HL-60 (cell line): ENCODE results near the gene LIX1L.

ENCODE experiments used
- DNase-seq, 2 experiments: peaks; one replicate each; pipeline ENCODE4 v3.0.0-alpha.2; 2010 to 2020; ENCODE audit warnings: low read depth in 1 of 2, low spot score in 1 of 2
- H3K27ac ChIP-seq: fragments of 250-450 bp; sonication (Bioruptor Pico); replicated peaks from 2 replicates; pipeline ENCODE4 v1.5.1; 2020; ENCODE audit warnings: mild to moderate bottlenecking, moderate library complexity
- H3K27me3 ChIP-seq: fragments of 250-450 bp; sonication (Bioruptor Pico); 2 replicates; pipeline ENCODE4 v1.5.1; 2021; ENCODE audit warnings: mild to moderate bottlenecking, moderate library complexity; ENCODE audit not compliant: insufficient read depth, poor library complexity, severe bottlenecking
- H3K4me3 ChIP-seq: replicated peaks from 2 replicates; pipeline ENCODE4 v1.5.1; 2011; ENCODE audit warnings: mild to moderate bottlenecking, control low read depth, low read length; ENCODE audit not compliant: insufficient read depth
- GABPA ChIP-seq: IDR thresholded peaks from 2 replicates; pipeline ENCODE4 v1.6.1; 2012; ENCODE audit warnings: low read depth
- POLR2AphosphoS5 ChIP-seq: IDR thresholded peaks from 2 replicates; pipeline ENCODE4 v1.6.1; 2012; ENCODE audit warnings: low read depth
- SPI1 ChIP-seq: IDR thresholded peaks from 2 replicates; pipeline ENCODE4 v1.6.1; 2012; ENCODE audit warnings: low read depth, mild to moderate bottlenecking, borderline replicate concordance
- TF ChIP-seq, protein P1 (sequence below): IDR thresholded peaks from 2 replicates; pipeline ENCODE4 v1.6.1; 2012; ENCODE audit warnings: low read depth; ENCODE audit not compliant: insufficient replicate concordance
- TF ChIP-seq, protein P2 (sequence below): IDR thresholded peaks from one replicate; pipeline ENCODE4 v1.5.1; 2011; ENCODE audit warnings: low read length, control low read depth, inconsistent platforms; ENCODE audit not compliant: insufficient read depth

Gene LIX1L

DNA sequence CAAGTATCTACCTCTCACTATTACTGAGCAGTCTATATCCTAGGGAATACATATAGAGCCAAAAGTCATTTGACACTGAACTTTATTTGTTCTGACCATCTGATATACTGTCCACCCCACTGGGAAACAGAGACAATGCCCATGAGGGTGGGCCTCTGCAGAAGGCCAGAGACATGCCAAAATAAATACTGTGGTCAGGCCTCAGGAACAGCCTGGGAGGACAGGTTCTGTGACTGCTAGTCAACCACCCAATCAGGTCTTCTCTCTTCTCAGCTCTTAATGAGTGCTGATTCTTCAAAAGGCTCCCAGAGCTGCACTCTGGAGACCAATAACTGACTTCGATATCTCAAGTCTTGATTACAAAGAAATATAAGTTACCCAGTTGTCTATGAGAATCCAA lies 66.7 kb downstream of the LIX1L start:
- TF ChIP-seq POLR2AphosphoS5 = no peak
- TF ChIP-seq, protein P1, sequence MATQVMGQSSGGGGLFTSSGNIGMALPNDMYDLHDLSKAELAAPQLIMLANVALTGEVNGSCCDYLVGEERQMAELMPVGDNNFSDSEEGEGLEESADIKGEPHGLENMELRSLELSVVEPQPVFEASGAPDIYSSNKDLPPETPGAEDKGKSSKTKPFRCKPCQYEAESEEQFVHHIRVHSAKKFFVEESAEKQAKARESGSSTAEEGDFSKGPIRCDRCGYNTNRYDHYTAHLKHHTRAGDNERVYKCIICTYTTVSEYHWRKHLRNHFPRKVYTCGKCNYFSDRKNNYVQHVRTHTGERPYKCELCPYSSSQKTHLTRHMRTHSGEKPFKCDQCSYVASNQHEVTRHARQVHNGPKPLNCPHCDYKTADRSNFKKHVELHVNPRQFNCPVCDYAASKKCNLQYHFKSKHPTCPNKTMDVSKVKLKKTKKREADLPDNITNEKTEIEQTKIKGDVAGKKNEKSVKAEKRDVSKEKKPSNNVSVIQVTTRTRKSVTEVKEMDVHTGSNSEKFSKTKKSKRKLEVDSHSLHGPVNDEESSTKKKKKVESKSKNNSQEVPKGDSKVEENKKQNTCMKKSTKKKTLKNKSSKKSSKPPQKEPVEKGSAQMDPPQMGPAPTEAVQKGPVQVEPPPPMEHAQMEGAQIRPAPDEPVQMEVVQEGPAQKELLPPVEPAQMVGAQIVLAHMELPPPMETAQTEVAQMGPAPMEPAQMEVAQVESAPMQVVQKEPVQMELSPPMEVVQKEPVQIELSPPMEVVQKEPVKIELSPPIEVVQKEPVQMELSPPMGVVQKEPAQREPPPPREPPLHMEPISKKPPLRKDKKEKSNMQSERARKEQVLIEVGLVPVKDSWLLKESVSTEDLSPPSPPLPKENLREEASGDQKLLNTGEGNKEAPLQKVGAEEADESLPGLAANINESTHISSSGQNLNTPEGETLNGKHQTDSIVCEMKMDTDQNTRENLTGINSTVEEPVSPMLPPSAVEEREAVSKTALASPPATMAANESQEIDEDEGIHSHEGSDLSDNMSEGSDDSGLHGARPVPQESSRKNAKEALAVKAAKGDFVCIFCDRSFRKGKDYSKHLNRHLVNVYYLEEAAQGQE = no peak
- TF ChIP-seq GABPA = no peak
- TF ChIP-seq, protein P2, sequence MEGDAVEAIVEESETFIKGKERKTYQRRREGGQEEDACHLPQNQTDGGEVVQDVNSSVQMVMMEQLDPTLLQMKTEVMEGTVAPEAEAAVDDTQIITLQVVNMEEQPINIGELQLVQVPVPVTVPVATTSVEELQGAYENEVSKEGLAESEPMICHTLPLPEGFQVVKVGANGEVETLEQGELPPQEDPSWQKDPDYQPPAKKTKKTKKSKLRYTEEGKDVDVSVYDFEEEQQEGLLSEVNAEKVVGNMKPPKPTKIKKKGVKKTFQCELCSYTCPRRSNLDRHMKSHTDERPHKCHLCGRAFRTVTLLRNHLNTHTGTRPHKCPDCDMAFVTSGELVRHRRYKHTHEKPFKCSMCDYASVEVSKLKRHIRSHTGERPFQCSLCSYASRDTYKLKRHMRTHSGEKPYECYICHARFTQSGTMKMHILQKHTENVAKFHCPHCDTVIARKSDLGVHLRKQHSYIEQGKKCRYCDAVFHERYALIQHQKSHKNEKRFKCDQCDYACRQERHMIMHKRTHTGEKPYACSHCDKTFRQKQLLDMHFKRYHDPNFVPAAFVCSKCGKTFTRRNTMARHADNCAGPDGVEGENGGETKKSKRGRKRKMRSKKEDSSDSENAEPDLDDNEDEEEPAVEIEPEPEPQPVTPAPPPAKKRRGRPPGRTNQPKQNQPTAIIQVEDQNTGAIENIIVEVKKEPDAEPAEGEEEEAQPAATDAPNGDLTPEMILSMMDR = no peak
- no peak for TF ChIP-seq SPI1
- DNase-seq = no peak
- Histone ChIP-seq H3K27ac (no peak overlapping the region), H3K27me3 (no peaks in the 10 kb centered on the region), H3K4me3 (no peak overlapping the region)

- no peak for TF ChIP-seq POLR2AphosphoS5
- TF ChIP-seq GABPA = no peak
- TF ChIP-seq, protein P2 = no peak
- TF ChIP-seq SPI1 = no peak
- TF ChIP-seq, protein P1 = no peak
- H3K27me3 ChIP-seq = peaks cover 6% of the 10 kb centered on the region
- DNase-seq = no peak
- H3K27ac ChIP-seq = no peak overlapping the region
- no peak overlapping the region for H3K4me3 ChIP-seq
Measured at GRCh38 chr1:145889722-145890121, 68.1 kb downstream of the LIX1L start.

GRCh38 chr1:145887631-145888030 lies 70.2 kb downstream of the LIX1L start:
- no peak for TF ChIP-seq SPI1
- no peak for TF ChIP-seq GABPA
- TF ChIP-seq, protein P1 = no peak
- TF ChIP-seq POLR2AphosphoS5 = no peak
- peaks cover 6% of the 10 kb centered on the region for H3K27me3 ChIP-seq
- H3K27ac ChIP-seq = no peak overlapping the region
- H3K4me3 ChIP-seq = no peak overlapping the region
- no peak for DNase-seq

DNA sequence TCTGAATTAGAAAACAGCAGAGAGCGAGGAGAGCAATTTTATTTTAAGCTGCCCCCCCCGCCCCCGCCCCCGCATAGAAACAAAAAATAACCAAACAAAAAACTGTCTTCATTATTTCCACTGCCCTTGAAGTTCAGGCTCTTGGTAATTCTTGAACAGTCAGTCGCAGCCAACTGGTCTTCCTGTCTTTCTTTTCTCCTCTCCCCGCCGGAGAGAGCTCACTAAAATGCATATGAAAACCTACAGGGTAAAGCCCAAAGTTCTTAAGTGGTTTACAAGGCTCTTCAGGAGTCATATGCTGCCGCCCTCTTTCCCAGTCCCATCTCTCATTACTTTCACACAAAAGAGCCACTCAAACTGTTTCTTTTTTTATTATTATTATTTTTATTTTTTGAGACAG lies 71.0 kb downstream of the LIX1L start:
- Histone ChIP-seq H3K4me3 (no peak overlapping the region), H3K27ac (no peak overlapping the region), H3K27me3 (peaks cover 6% of the 10 kb centered on the region)
- DNase-seq = no peak
- TF ChIP-seq, protein P1 = no peak
- TF ChIP-seq, protein P2 = no peak
- TF ChIP-seq SPI1 (no peak), POLR2AphosphoS5 (no peak), GABPA (no peak)
